ENCODE measurements around the gene CCDC122.

The CCDC122 gene

DNA sequence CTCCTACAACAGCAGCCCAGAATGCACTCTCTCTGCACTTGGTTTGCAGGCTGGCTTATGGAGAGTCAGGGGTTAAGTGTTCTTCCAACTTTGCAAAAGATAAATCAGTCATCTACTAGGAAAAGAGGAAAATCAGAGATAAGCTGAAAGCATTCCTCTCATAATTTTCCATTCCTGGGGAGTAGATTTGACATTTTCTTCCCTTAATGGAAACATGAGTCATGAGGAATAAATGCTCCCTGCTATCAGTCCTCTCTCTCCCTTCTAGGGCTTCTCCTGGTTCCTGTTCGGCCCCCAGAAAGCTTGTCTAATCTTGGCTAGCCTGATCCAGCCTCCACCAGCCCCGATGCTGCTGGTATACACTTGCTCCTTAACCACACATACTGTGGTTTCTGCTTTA, 64.3 kb downstream of the CCDC122 start:
- H3K36me3 ChIP-seq (ENCODE audit: control insufficient read depth, insufficient read depth, low read length), result no peaks in the 10 kb centered on the region
- no peak overlapping the region for H3K4me3 ChIP-seq (replicated peaks; ENCODE audit: low read depth, low read length)
- DNase-seq (ENCODE audit: extremely low read depth, insufficient read length), result no peak
- TF ChIP-seq, protein P1, sequence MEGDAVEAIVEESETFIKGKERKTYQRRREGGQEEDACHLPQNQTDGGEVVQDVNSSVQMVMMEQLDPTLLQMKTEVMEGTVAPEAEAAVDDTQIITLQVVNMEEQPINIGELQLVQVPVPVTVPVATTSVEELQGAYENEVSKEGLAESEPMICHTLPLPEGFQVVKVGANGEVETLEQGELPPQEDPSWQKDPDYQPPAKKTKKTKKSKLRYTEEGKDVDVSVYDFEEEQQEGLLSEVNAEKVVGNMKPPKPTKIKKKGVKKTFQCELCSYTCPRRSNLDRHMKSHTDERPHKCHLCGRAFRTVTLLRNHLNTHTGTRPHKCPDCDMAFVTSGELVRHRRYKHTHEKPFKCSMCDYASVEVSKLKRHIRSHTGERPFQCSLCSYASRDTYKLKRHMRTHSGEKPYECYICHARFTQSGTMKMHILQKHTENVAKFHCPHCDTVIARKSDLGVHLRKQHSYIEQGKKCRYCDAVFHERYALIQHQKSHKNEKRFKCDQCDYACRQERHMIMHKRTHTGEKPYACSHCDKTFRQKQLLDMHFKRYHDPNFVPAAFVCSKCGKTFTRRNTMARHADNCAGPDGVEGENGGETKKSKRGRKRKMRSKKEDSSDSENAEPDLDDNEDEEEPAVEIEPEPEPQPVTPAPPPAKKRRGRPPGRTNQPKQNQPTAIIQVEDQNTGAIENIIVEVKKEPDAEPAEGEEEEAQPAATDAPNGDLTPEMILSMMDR (IDR thresholded peaks at IDR 0.05; ENCODE audit: insufficient read depth, low read length, poor library complexity, severe bottlenecking), result no peak
- H3K27me3 ChIP-seq (replicated peaks; ENCODE audit: control insufficient read depth, insufficient read depth, low read length), result no peaks in the 10 kb centered on the region

DNA sequence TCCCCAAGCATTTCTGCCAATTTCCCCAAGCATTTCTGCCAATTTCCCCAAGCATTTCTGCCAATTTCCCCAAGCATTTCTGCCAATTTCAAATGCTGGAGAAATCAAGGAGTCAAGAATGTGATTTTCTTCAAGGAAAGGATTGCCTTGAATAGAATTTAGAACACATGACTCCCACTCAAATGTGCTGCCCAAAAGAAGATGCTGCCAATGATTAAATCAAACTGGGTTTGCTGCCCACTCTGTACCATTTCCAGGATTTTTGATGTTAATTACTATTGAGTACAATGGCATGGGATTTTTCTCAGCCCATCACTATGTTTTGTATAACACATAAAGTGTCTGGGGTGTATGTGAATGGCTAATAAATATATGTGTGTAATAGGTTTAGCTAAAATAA, 70.9 kb downstream of the CCDC122 start:
- DNase-seq (ENCODE audit: extremely low read depth, insufficient read length), result no peak
- TF ChIP-seq, protein P1 (IDR thresholded peaks at IDR 0.05; ENCODE audit: insufficient read depth, low read length, poor library complexity, severe bottlenecking), result no peak
- Histone ChIP-seq H3K4me3 (replicated peaks; ENCODE audit: low read depth, low read length) (no peak overlapping the region), H3K36me3 (ENCODE audit: control insufficient read depth, insufficient read depth, low read length) (no peaks in the 10 kb centered on the region), H3K27me3 (replicated peaks; ENCODE audit: control insufficient read depth, insufficient read depth, low read length) (no peaks in the 10 kb centered on the region)

DNA sequence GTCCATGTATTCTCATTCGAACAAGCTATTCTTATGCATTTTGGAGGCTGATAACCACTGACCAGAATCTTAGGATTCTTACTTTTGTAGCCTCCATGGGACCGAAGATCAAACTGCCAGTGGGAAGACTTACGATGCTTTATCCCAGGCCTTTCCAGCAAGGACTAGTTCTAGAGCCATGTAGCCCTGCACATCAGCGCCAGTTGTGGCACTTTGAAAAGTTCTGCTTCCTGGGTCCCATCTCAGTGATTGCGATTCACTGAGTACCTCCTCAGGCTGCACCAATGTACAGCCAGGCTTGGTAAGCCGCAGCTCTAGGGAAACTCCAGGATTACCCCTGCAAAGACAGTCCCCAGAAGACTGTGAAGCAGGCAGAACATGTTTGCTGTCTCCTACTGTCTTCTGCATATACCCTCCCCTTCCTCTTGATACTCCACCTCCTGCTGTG, 73.8 kb downstream of the CCDC122 start:
- H3K4me3 ChIP-seq (replicated peaks; ENCODE audit: low read depth, low read length), result no peak overlapping the region
- H3K27me3 ChIP-seq (replicated peaks; ENCODE audit: control insufficient read depth, insufficient read depth, low read length), result no peaks in the 10 kb centered on the region
- H3K36me3 ChIP-seq (ENCODE audit: control insufficient read depth, insufficient read depth, low read length), result no peaks in the 10 kb centered on the region
- DNase-seq (ENCODE audit: extremely low read depth, insufficient read length), result no peak
- TF ChIP-seq, protein P1 (IDR thresholded peaks at IDR 0.05; ENCODE audit: insufficient read depth, low read length, poor library complexity, severe bottlenecking), result no peak

DNA sequence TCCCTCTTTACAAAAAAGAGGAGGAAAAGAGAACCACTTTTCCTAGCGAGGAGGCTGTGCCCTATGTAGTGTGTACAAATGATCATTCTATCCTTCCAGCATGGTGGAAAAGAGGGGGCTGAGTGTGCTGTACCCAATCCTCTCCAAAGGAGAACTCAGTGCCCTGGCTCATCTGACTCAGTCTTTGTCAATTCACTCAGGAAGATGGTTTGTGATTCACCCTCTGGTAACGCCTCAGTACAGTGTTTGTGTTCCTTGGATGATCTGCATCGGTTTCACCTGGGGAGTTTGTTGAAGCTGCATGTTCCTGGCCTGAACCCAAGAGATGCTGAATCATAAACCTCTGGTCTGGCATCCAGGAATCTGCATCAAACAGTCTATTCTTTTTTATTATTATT, 74.5 kb downstream of the CCDC122 start:
- DNase-seq (ENCODE audit: extremely low read depth, insufficient read length), result no peak
- Histone ChIP-seq H3K27me3 (replicated peaks; ENCODE audit: control insufficient read depth, insufficient read depth, low read length) (no peaks in the 10 kb centered on the region), H3K4me3 (replicated peaks; ENCODE audit: low read depth, low read length) (no peak overlapping the region), H3K36me3 (ENCODE audit: control insufficient read depth, insufficient read depth, low read length) (no peaks in the 10 kb centered on the region)
- TF ChIP-seq, protein P1 (IDR thresholded peaks at IDR 0.05; ENCODE audit: insufficient read depth, low read length, poor library complexity, severe bottlenecking), result no peak

DNA sequence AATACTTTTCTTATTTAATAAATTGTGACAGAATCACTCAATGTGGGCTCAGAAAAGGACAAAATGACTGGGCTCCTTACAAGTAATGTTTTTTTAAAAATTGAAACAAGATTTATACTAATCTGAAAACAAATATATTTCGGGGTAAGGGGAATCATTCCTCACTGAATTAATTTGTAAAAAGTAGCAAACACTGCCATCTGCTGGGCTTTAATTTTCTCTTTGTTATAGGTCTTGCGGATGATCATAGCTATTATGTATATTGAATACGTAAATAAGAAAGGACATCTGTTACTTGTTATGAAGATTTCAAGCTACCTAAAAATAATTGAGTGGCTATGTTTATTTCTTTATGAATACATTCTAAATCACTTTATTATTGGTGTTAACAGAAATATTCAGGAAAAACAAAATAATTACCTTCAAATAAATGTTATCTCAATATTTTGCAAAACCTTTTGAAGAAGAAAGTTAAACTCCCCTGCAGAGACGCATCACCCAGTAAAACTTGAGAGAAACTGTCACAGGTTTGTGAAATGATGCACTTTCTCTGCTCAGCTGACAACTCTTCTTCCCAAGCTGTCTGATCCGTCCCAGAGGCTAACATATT, 75.0 kb downstream of the CCDC122 start:
- H3K27me3 ChIP-seq (replicated peaks; ENCODE audit: control insufficient read depth, insufficient read depth, low read length), result no peaks in the 10 kb centered on the region
- H3K36me3 ChIP-seq (ENCODE audit: control insufficient read depth, insufficient read depth, low read length), result no peaks in the 10 kb centered on the region
- DNase-seq (ENCODE audit: extremely low read depth, insufficient read length), result peak; percentile 22
- no peak overlapping the region for H3K4me3 ChIP-seq (replicated peaks; ENCODE audit: low read depth, low read length)
- TF ChIP-seq, protein P1 (IDR thresholded peaks at IDR 0.05; ENCODE audit: insufficient read depth, low read length, poor library complexity, severe bottlenecking), result peak; percentile 40

DNA sequence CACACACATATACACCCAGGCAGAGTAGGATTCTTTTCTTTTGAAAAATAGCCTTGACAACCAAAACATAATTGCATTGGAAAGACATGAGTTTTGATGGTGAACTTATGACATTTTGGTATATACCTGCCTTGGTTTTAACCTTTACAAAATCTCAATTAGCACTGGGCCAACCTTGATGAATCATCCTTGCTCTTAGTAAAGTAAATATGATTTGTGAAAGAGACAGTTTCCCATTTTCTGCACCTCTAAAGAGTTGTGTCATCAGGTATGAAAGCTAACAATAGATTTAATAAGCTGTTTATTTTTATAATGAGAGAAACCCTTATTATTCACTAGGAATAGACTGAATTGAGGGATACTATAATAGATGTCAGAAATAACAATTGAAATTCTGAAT, 77.0 kb downstream of the CCDC122 start:
- Histone ChIP-seq H3K4me3 (replicated peaks; ENCODE audit: low read depth, low read length) (no peak overlapping the region), H3K27me3 (replicated peaks; ENCODE audit: control insufficient read depth, insufficient read depth, low read length) (no peaks in the 10 kb centered on the region), H3K36me3 (ENCODE audit: control insufficient read depth, insufficient read depth, low read length) (no peaks in the 10 kb centered on the region)
- TF ChIP-seq, protein P1 (IDR thresholded peaks at IDR 0.05; ENCODE audit: insufficient read depth, low read length, poor library complexity, severe bottlenecking), result no peak
- no peak for DNase-seq (ENCODE audit: extremely low read depth, insufficient read length)

All from GM06990 (cell line).